H1 (cell line): ENCODE data around the gene HOXB7. TPM values are rescaled to one million over a fixed set of nuclear protein-coding genes. Genes with fewer than 3 reads are reported as not detected.
A peak's percentile ranks its signal among the peaks of the same experiment; 100 is the strongest.

Experiments used
- EZH2 ChIP-seq: fragments of 200-600 bp; sonication (generic); IDR thresholded peaks from 2 replicates; pipeline ENCODE4 v1.7.1; 2012; ENCODE audit warnings: low read depth, mild to moderate bottlenecking, moderate library complexity, low read length, inconsistent platforms; ENCODE audit not compliant: severe bottlenecking
- GTF2F1 ChIP-seq: IDR thresholded peaks from 2 replicates; pipeline ENCODE4 v1.6.1; 2012; ENCODE audit warnings: low read depth, low read length, improper control_type of control experiment, borderline replicate concordance
- SUZ12 ChIP-seq: fragments of 200-600 bp; sonication (generic); IDR thresholded peaks from 2 replicates; pipeline ENCODE4 v1.6.1; 2012; ENCODE audit warnings: mild to moderate bottlenecking, inconsistent platforms, low read length, moderate library complexity, mixed read lengths
- TCF12 ChIP-seq: IDR thresholded peaks from 2 replicates; pipeline ENCODE4 v1.6.1; 2011; ENCODE audit warnings: low read depth, mild to moderate bottlenecking, low read length
- USF2 ChIP-seq: IDR thresholded peaks from 2 replicates; pipeline ENCODE4 v1.6.1; 2011; ENCODE audit warnings: low read length, improper control_type of control experiment
- polyA plus RNA-seq, 7 experiments: library from polyadenylated mRNA; depleted of rRNA in 3 of 7; stranded (reverse) in 5 of 7; unstranded in 2 of 7; fragments of >200 nt in 5 of 7; fragments of 200-250 nt in 2 of 7; gene quantifications; 1 replicate in 5 of 7; 2 replicates in 1 of 7; 4 replicates in 1 of 7; pipeline versions ENCODE4 v1.2.1 to v1.2.3, GENCODE V29; 2011 to 2013; ENCODE audit warnings: missing spikeins in 2 of 7, mixed read lengths in 2 of 7
- total RNA-seq: library from RNA; stranded (reverse); fragmentation: NEBNext Ultra II Directional; extraction: Animal tissue kit (Norgen Biotek cat#: 25700); gene quantifications from 2 replicates; pipeline ENCODE4 v1.2.1, GENCODE V29; 2021
- TF ChIP-seq, protein P1 (sequence below): IDR thresholded peaks from 2 replicates; pipeline ENCODE4 v1.6.1; 2012; ENCODE audit warnings: inconsistent platforms
- TF ChIP-seq, protein P2 (sequence below): IDR thresholded peaks from 2 replicates; pipeline ENCODE4 v1.6.1; 2012; ENCODE audit warnings: inconsistent platforms

The HOXB7 gene
- total and polyA plus RNA-seq, 2 of the 8 experiments (the other 6 are each of a cell fraction or from before 2014, with no cell fraction given), result not detected

GRCh38 chr17:48610282-48611211, at the start of gene HOXB7 (continued):
- peak; percentile 99 for TF ChIP-seq EZH2
- peak; percentile 99 for TF ChIP-seq SUZ12
- TF ChIP-seq USF2, result peak; percentile 98
- 0 out of 2 replicates have a peak, but pooled peaks have one; percentile 5 for TF ChIP-seq TCF12
- TF ChIP-seq, protein P1, sequence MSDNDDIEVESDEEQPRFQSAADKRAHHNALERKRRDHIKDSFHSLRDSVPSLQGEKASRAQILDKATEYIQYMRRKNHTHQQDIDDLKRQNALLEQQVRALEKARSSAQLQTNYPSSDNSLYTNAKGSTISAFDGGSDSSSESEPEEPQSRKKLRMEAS, result peak; percentile 18; the same call in 1 of the 2 replicates
- TF ChIP-seq, protein P2, sequence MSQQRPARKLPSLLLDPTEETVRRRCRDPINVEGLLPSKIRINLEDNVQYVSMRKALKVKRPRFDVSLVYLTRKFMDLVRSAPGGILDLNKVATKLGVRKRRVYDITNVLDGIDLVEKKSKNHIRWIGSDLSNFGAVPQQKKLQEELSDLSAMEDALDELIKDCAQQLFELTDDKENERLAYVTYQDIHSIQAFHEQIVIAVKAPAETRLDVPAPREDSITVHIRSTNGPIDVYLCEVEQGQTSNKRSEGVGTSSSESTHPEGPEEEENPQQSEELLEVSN, result peak; percentile 27; the same call in 1 of the 2 replicates
- TF ChIP-seq GTF2F1, result no peak
